HG03280 (cell line): ENCODE data around the gene DCHS2.

Experiments used
- ATAC-seq: cut with Tn5 transposase; IDR thresholded peaks from one replicate; pipeline ENCODE4 v1.9.1; 2021; ENCODE audit warnings: mild to moderate bottlenecking, moderate library complexity; ENCODE audit not compliant: unreplicated experiment

Gene DCHS2

GRCh38 chr4:154390324-154390723, 101.3 kb downstream of the DCHS2 start:
- no peak for ATAC-seq

GRCh38 chr4:154389148-154389547, 102.5 kb downstream of the DCHS2 start:
- ATAC-seq = no peak

GRCh38 chr4:154384012-154384411, 107.6 kb downstream of the DCHS2 start:
- no peak for ATAC-seq

GRCh38 chr4:154376486-154376885, 115.1 kb downstream of the DCHS2 start:
- no peak for ATAC-seq

DNA sequence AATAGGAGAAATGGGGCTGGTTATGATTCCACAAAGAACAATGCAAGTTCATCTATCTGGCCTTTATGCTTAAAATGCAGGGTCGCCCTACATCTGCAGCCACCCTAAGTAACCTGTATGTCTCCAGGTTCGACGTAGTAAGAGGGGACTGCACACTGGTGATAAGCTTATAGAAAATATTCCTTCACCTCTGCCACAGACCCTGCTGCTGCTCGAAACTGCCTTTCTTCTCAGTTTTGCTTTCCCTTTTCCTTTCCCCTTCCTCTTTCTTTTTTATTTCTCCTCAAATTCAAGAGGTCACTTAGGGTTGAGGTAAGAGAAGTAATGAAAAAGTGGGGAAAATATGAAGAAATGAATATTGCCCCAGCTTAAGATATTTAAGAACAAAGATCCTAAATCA, 123.5 kb downstream of the DCHS2 start:
- peak; percentile 58 for ATAC-seq

DNA sequence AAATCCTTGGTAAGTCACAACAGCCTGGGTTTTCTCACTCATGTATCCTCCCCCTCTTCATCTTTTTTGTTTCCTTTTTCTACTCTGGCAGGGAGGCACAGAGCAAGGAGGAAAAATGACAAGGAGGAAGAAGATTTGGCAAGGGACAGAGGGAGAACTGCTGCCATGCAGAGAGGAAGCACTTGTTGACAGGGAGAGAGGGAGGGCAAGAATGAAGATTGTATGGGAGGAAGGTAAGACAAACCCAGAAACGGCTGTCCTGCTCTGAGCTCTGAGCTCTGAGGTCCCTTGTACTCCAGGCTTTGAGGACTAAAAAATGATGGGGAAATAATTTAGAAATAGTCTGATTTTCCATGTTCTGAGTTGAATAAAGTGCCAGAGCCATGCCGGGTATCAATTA, 123.9 kb downstream of the DCHS2 start:
- ATAC-seq = no peak

DNA sequence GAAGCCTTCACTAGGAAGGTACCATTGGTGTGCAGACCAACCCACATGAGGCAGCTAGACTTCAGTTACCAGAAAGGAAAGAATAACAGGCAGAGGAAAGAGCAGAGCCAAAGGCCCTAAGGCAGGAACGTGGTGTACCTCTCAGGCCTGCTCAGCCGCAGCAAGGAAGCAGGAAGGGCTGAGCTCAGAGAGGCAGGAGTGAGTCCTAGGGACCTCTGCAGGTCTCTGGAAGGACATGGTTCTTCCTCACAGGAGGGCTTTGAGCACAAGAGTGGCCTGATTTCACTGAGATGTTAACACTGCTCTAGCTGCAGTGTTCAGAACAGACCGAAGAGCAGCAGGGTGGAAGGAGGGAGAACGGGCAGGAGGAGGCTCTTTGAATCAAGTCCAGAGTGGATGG, 124.6 kb downstream of the DCHS2 start:
- ATAC-seq = no peak

GRCh38 chr4:154364066-154364845, 127.3 kb downstream of the DCHS2 start:
- ATAC-seq = no peak

- no peak for ATAC-seq
Observed at GRCh38 chr4:154361450-154361849, 130.1 kb downstream of the DCHS2 start.

GRCh38 chr4:154360491-154360890, 131.1 kb downstream of the DCHS2 start:
- ATAC-seq = no peak

DNA sequence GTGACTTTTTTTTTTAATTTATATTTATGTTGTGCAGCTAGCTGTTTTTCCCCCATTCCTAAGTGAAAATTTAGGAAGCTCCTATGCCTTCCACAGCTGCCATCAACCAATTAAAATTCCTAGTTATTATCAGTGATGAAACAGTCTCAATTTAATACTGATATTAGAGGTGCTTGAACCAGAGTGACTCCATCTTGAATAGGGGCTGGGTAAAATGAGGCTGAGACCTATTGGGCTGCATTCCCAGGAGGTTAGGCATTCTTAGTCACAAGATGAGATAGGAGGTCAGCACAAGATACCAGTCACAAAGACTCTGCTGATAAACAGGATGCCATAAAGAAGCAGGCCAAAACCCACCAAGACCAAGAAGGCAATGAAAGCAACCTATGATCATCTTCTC, 136.7 kb downstream of the DCHS2 start:
- ATAC-seq = no peak

- ATAC-seq = no peak
Observed at GRCh38 chr4:154349829-154350228, 141.8 kb downstream of the DCHS2 start.

DNA sequence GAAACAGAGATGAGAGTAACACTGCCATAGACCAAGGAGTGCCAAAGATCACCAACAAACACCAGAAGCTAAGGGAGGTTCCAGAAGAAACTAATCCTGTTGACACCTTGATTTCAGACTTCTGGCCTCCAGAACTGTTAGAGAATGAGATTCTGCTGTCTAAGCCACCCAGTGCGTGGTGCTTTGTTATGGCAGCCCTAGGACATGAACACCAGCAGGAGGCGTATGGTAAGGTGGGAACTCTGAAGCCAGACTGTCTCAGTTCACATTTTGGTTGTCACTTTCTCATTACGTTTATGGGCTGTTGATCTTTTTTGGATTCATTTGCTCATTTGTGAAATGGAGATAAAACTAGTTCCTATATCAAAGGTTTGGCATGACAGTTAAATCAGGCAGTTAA, 142.9 kb downstream of the DCHS2 start:
- ATAC-seq = no peak

DNA sequence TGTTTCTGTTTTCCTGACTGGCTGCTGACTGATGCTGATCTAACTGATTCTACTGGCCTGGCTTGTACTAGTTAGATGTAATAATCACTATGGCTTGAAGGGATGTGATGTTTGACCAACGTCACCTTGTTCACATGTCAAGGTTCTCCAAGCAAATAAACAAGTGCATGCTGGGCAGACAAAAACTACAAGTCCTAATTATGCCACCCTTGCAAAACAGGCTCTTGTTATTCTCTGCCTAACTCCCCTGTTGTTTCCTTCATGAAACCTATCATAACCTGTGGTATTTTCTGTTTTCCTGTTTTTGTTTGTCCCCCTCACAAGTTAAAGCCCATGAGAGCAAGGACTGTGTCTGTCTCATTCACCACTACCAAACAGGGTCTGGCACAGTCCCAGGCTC, 146.2 kb downstream of the DCHS2 start:
- no peak for ATAC-seq

DNA sequence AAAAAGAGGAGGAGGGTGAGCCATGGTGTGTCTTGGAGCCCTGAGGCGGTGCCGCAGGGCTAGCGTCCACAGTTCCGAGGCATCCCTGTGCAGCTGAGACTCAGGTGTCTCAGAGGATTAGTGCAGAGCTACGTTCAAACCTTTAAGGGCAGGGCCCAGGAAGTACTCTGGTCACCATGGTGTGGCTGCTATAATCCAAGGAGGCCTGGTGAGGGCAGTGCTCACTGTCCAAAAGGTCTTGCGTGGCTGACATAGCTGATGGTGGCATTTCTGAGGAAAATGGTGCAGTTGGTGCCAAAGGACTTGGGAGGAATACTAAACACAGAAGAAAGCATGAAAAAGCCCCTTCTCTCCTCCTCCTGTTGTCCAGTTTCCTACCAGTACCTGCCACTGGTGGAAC, 146.9 kb downstream of the DCHS2 start:
- ATAC-seq = peak; percentile 76

GRCh38 chr4:154343651-154344050, 147.9 kb downstream of the DCHS2 start:
- ATAC-seq = no peak

DNA sequence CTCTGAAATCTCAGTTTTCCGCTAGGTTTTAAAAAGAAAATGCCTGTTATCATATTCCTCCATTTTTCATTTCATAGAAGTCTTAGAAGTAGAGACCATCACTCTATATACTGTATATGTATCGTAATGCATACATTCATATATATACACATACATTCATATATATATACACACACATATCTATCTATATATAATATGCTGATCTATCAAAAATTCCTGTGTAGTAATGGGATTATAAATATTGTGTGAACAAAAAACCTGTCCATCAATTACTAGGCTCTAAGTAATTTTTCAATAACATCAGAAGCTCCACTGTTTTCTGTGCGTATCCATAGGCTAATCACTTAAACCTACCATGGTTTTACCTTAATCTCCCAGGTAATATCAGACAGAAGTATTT, 150.2 kb downstream of the DCHS2 start:
- no peak for ATAC-seq

GRCh38 chr4:154335588-154335987, 156.0 kb downstream of the DCHS2 start:
- ATAC-seq = no peak

- peak; percentile 80 for ATAC-seq
Observed at GRCh38 chr4:154332681-154333421, 158.7 kb downstream of the DCHS2 start.

DNA sequence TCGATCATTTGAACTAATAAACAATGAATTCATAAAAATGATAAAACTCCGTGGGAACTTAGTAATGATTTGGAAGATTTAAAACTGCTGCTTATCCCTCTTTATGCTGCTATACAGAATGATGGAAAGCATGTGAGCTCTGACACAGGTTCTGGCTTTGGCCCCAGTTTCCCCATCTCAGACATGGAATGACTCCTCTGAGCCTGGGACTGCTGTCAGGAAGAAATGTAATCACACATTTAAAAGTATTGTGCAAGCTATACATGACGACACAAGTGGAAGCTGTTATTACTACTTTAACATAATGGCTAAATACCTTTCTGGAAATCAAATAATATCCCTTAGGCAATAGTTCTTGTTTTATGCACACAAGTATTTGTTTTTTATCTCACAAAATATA, 161.7 kb downstream of the DCHS2 start:
- no peak for ATAC-seq

GRCh38 chr4:154329268-154329868, 162.2 kb downstream of the DCHS2 start:
- no peak for ATAC-seq

DNA sequence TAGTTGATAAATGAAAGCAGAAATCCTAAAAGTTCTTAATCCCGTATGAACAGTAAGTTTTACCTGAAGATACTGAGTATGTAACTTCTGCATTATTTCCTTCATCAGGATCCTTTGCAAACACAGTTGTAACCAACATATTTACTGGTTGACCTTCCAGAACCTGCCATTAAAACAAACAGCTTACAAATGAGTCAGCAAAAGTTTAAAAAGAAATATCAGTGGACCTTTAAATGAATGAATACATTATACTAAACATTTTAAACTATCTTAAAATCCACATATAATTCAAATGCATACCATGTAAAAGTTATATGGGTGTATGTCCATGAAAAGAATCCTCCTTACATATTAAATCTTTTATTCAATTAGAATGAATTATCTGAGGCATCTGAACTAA, 163.6 kb downstream of the DCHS2 start:
- ATAC-seq = no peak
